Testis (tissue), 2 donors: ENCODE measurements around the gene PGM1.

Source experiments
- POLR2A ChIP-seq: fragments of 450-650 bp; IDR thresholded peaks from one replicate; pipeline ENCODE4 v1.6.1; 2017; ENCODE audit warnings: antibody characterized with exemption, mild to moderate bottlenecking, moderate library complexity
- TF ChIP-seq, protein P1 (sequence below), 3 experiments: fragments of 450-650 bp in 2 of 3; fragments of 200-600 bp in 1 of 3; sonication (generic) in 1 of 3; IDR thresholded peaks; one replicate each; pipeline ENCODE4 v1.5.1; 2016 to 2019; ENCODE audit warnings: antibody characterized with exemption in 3 of 3, mild to moderate bottlenecking in 2 of 3, moderate library complexity in 1 of 3

DNA sequence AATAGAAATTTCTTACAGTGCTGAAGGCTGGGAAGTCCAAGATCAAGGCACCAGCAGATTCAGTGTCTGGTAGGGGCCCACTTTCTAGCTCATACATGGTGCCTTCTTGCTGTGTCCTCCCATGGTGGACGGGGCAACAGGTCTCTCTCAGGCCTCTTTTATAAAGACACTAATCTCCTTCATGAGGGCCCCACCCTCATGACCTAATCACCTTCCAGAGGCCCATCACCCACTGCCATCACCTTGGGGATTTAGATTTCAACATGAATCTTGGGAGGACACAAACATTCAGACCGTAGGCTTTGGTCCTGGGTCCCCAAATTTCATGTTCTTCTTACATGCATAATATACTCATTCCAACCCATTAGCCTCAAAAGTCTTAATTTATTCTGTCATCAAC, 71.5 kb downstream of the PGM1 start:
- TF ChIP-seq, protein P1, sequence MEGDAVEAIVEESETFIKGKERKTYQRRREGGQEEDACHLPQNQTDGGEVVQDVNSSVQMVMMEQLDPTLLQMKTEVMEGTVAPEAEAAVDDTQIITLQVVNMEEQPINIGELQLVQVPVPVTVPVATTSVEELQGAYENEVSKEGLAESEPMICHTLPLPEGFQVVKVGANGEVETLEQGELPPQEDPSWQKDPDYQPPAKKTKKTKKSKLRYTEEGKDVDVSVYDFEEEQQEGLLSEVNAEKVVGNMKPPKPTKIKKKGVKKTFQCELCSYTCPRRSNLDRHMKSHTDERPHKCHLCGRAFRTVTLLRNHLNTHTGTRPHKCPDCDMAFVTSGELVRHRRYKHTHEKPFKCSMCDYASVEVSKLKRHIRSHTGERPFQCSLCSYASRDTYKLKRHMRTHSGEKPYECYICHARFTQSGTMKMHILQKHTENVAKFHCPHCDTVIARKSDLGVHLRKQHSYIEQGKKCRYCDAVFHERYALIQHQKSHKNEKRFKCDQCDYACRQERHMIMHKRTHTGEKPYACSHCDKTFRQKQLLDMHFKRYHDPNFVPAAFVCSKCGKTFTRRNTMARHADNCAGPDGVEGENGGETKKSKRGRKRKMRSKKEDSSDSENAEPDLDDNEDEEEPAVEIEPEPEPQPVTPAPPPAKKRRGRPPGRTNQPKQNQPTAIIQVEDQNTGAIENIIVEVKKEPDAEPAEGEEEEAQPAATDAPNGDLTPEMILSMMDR (IDR thresholded peaks at IDR 0.05) = no peak
- TF ChIP-seq POLR2A = no peak
